ENCODE results near the gene REPS1. TPM values are rescaled to one million over a fixed set of nuclear protein-coding genes. Genes with fewer than 3 reads are reported as not detected.

REPS1 gene
- total and polyA plus RNA-seq, 2 of the 13 experiments (the other 11 are each of a cell fraction or from before 2014, with no cell fraction given) = 36.4 to 38.3 TPM

DNA sequence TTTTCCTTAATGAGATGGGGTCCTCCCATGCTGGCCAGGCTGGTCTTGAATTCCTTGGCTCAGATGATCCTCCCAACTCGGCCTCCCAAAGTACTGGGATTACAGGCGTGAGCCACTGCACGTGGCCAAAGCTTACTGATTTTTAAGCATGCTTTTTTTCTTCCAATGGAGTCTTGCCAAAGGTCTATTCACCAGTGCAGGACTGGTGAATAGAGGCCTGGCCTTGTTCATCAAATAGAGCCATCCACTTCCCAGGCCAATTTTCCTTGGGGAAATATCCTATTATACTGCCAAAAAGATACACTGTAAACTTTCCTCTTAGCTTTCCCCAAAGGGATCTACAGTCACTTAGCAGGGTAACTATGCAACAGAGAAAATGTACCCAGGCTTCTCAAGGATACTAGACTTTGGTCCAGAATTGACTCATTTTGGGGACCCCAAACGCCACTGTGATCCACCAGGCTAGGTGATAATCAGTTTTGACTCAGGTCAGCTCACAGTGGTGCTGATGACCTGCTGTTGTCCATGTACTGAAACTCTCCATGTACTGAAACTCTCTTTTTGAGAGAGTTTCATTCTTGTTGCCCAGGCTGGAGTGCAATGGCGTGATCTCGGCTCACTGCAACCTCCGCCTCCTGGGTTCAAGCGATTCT is 91.8 kb downstream of the REPS1 start:
- in situ Hi-C loops (cut with HindIII; ENCODE audit: extremely low pct_ligation_motif_present, low pct_unique_long_range_greater_than_20kb) (no loop called here), intact Hi-C loops (cut with micrococcal nuclease; ENCODE audit: unreplicated experiment) (no loop called here)
- BruUV-seq (replicated peaks) = no TSS peak
- no peak overlapping the region for H3K27ac ChIP-seq (ENCODE audit: extremely low read length, insufficient read depth, low read length)
- TF ChIP-seq SKIL (CRISPR knock-in tag; IDR thresholded peaks at IDR 0.05; ENCODE audit: borderline replicate concordance) (no peak), ZNF563 (CRISPR knock-in tag; IDR thresholded peaks at IDR 0.05) (no peak), HOXD1 (CRISPR knock-in tag; IDR thresholded peaks at IDR 0.05) (no peak), TBX3 (IDR thresholded peaks at IDR 0.05; ENCODE audit: borderline replicate concordance) (no peak), BHLHE40 (IDR thresholded peaks at IDR 0.05; ENCODE audit: low read length) (no peak), ZNF564 (CRISPR knock-in tag; IDR thresholded peaks at IDR 0.05) (no peak), ZNF749 (CRISPR knock-in tag; IDR thresholded peaks at IDR 0.05; ENCODE audit: borderline replicate concordance) (no peak)
- TF ChIP-seq, protein P1, sequence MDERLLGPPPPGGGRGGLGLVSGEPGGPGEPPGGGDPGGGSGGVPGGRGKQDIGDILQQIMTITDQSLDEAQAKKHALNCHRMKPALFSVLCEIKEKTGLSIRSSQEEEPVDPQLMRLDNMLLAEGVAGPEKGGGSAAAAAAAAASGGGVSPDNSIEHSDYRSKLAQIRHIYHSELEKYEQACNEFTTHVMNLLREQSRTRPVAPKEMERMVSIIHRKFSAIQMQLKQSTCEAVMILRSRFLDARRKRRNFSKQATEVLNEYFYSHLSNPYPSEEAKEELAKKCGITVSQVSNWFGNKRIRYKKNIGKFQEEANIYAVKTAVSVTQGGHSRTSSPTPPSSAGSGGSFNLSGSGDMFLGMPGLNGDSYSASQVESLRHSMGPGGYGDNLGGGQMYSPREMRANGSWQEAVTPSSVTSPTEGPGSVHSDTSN (CRISPR knock-in tag; IDR thresholded peaks at IDR 0.05) = no peak
- WGBS (ENCODE audit: low lambda C conversion rate) = 97% methylated on average over 7 of the region's 8 CpGs
- no peaks in the 10 kb centered on the region; a peak in 1 of 5 replicates for H3K27me3 ChIP-seq (ENCODE audit: control insufficient read depth in 1 of 2, insufficient read depth in 2 of 2, low read length in 2 of 2)
- peaks cover 0 to 2% of the 10 kb centered on the region in 2 experiments; a peak in 3 of 5 replicates for H3K36me3 ChIP-seq (replicated peaks in 1 of 2; ENCODE audit: control insufficient read depth in 1 of 2, insufficient read depth in 2 of 2, low read length in 2 of 2)
- no peak overlapping the region for H2AFZ ChIP-seq (ENCODE audit: low read length)
- FAIRE-seq (no peak), DNase-seq (ENCODE audit: low spot score) (no peak), ATAC-seq (no peak)
- no peak overlapping the region for H3K4me3 ChIP-seq (replicated peaks in 1 of 3; ENCODE audit: insufficient read depth in 1 of 3, low read depth in 2 of 3, low read length in 3 of 3)
- H4K20me1 ChIP-seq (ENCODE audit: insufficient read depth, low read length) = no peaks in the 10 kb centered on the region
- ChIA-PET CTCF (ENCODE audit: low intra/inter-chr PET ratio, low total read pairs) (no interaction called here), POLR2A (no interaction called here)
- H3K4me1 ChIP-seq (ENCODE audit: insufficient read depth, low read length) = no peaks in the 10 kb centered on the region
- no peaks in the 10 kb centered on the region for H3K9me3 ChIP-seq (ENCODE audit: low read length)
- no peaks in the 10 kb centered on the region for H3K79me2 ChIP-seq (ENCODE audit: insufficient read depth, low read length)
- no peak overlapping the region for H3K9ac ChIP-seq (ENCODE audit: insufficient read depth, low read depth, low read length)
- H3K4me2 ChIP-seq (ENCODE audit: low read depth, low read length) = no peak overlapping the region
